Transverse colon (tissue), 4 donors: ENCODE results near the gene STX8.

Source experiments
- EP300 ChIP-seq: sonication (generic); formaldehyde crosslinking; IDR thresholded peaks from one replicate; pipeline ENCODE4 v1.6.1; 2017; ENCODE audit warnings: antibody characterized with exemption, low read depth
- POLR2A ChIP-seq: fragments of 450-650 bp; IDR thresholded peaks from one replicate; pipeline ENCODE4 v1.6.1; 2016; ENCODE audit warnings: antibody characterized with exemption, mild to moderate bottlenecking, moderate library complexity
- POLR2AphosphoS5 ChIP-seq, 3 donors: sonication (generic); formaldehyde crosslinking; IDR thresholded peaks; one replicate each; pipeline ENCODE4 v1.6.1; 2016; ENCODE audit warnings: antibody characterized with exemption in 3 of 3
- TF ChIP-seq, protein P1 (sequence below), 5 experiments: fragments of 200-600 bp in 3 of 5; fragments of 450-650 bp in 2 of 5; sonication (generic) in 3 of 5; IDR thresholded peaks; 1 replicate in 2 of 5; 2 replicates in 3 of 5; pipeline ENCODE4 v1.5.1; 2016 to 2017; ENCODE audit warnings: antibody characterized with exemption in 5 of 5, inconsistent platforms in 3 of 5, mild to moderate bottlenecking in 2 of 5, moderate library complexity in 1 of 5

DNA sequence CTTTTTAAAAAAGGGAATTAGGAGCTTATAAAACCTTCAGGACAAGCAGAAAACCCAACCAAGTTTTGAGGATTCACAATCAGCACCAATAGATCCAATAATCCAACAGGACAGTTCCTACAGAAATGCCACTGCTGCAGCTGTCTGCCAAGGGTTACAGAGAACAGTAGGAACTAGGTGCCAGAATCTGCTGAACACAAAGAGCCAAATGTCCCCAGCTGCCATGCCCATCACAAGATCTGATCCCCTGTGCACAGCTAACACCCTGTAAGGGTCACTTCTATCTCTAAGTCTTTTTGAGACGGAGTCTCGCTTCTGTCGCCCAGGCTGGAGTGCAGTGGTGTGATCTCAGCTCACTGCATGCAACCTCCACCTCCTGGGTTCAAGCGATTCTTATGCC lies 262.3 kb downstream of the STX8 start:
- TF ChIP-seq, protein P1, sequence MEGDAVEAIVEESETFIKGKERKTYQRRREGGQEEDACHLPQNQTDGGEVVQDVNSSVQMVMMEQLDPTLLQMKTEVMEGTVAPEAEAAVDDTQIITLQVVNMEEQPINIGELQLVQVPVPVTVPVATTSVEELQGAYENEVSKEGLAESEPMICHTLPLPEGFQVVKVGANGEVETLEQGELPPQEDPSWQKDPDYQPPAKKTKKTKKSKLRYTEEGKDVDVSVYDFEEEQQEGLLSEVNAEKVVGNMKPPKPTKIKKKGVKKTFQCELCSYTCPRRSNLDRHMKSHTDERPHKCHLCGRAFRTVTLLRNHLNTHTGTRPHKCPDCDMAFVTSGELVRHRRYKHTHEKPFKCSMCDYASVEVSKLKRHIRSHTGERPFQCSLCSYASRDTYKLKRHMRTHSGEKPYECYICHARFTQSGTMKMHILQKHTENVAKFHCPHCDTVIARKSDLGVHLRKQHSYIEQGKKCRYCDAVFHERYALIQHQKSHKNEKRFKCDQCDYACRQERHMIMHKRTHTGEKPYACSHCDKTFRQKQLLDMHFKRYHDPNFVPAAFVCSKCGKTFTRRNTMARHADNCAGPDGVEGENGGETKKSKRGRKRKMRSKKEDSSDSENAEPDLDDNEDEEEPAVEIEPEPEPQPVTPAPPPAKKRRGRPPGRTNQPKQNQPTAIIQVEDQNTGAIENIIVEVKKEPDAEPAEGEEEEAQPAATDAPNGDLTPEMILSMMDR (IDR thresholded peaks at IDR 0.05), result no peak
- no peak for TF ChIP-seq POLR2AphosphoS5 (IDR thresholded peaks at IDR 0.05)
- TF ChIP-seq POLR2A, result no peak
- no peak for TF ChIP-seq EP300
